Measurements from ENCODE around the gene SLC25A22. TPM values are rescaled to one million over a fixed set of nuclear protein-coding genes. Genes with fewer than 3 reads are reported as not detected.
A peak's percentile ranks its signal among the peaks of the same experiment; 100 is the strongest.

Gene SLC25A22
- total RNA-seq, 1 donor from 2014 or later = 3.9 TPM

GRCh38 chr11:832529-833113, 34.5 kb upstream of the SLC25A22 start, which contains the start of gene CD151:
TSS of gene CD151 (plus strand) at chr11:832952. CDS start at chr11:836070, 3,118 bp downstream.
- Histone ChIP-seq H3K4me3 (peak within 1 kb of the TSS; percentile 93), H3K9me3 (replicated peaks) (no peaks in the 10 kb centered on the region), H3K4me1 (peaks cover 95% of the 10 kb centered on the region), H3K36me3 (peaks cover 19% of the 10 kb centered on the region), H3K27ac (replicated peaks) (peak within 1 kb of the TSS; percentile 98), H3K27me3 (ENCODE audit: low read depth) (no peaks in the 10 kb centered on the region)
- DNase-seq = peak; percentile 54
- no peak for TF ChIP-seq CTCF (IDR thresholded peaks at IDR 0.05; ENCODE audit: borderline replicate concordance)
- intact Hi-C loops (cut with micrococcal nuclease) = no loop called here

- intact Hi-C loops (cut with micrococcal nuclease) = no loop called here
- no peak for TF ChIP-seq CTCF (IDR thresholded peaks at IDR 0.05; ENCODE audit: borderline replicate concordance)
- H3K36me3 ChIP-seq = peaks cover 14% of the 10 kb centered on the region
- H3K4me3 ChIP-seq = peak overlapping the region; percentile 93
- no peaks in the 10 kb centered on the region for H3K9me3 ChIP-seq (replicated peaks)
- H3K4me1 ChIP-seq = peaks cover 95% of the 10 kb centered on the region
- H3K27ac ChIP-seq (replicated peaks) = peak overlapping the region; percentile 98
- H3K27me3 ChIP-seq (ENCODE audit: low read depth) = no peaks in the 10 kb centered on the region
- DNase-seq = no peak
Measured at GRCh38 chr11:831961-832528, 34.0 kb upstream of the SLC25A22 start.

GRCh38 chr11:831118-831864, 33.2 kb upstream of the SLC25A22 start:
- DNase-seq = no peak
- Histone ChIP-seq H3K36me3 (peaks cover 6% of the 10 kb centered on the region), H3K4me3 (peak overlapping the region; percentile 73), H3K27me3 (ENCODE audit: low read depth) (no peaks in the 10 kb centered on the region), H3K4me1 (peaks cover 95% of the 10 kb centered on the region), H3K27ac (replicated peaks) (no peak overlapping the region), H3K9me3 (replicated peaks) (no peaks in the 10 kb centered on the region)
- intact Hi-C loops (cut with micrococcal nuclease) = no loop called here
- TF ChIP-seq CTCF (IDR thresholded peaks at IDR 0.05; ENCODE audit: borderline replicate concordance) = no peak

- Histone ChIP-seq H3K27ac (replicated peaks) (peak overlapping the region; percentile 92), H3K9me3 (replicated peaks) (no peaks in the 10 kb centered on the region), H3K36me3 (peaks cover 5% of the 10 kb centered on the region), H3K27me3 (ENCODE audit: low read depth) (no peaks in the 10 kb centered on the region), H3K4me1 (peaks cover 96% of the 10 kb centered on the region), H3K4me3 (peak overlapping the region; percentile 73)
- intact Hi-C loops (cut with micrococcal nuclease) = no loop called here
- TF ChIP-seq CTCF (IDR thresholded peaks at IDR 0.05; ENCODE audit: borderline replicate concordance) = no peak
- DNase-seq = peak; percentile 83
Measured at GRCh38 chr11:830295-831117, 32.4 kb upstream of the SLC25A22 start.

GRCh38 chr11:829847-830294, 31.8 kb upstream of the SLC25A22 start:
- TF ChIP-seq CTCF (IDR thresholded peaks at IDR 0.05; ENCODE audit: borderline replicate concordance) = no peak
- H3K27me3 ChIP-seq (ENCODE audit: low read depth) = no peaks in the 10 kb centered on the region
- H3K36me3 ChIP-seq = peaks cover 11% of the 10 kb centered on the region
- H3K9me3 ChIP-seq (replicated peaks) = no peaks in the 10 kb centered on the region
- peak overlapping the region; percentile 92 for H3K27ac ChIP-seq (replicated peaks)
- H3K4me1 ChIP-seq = peaks cover 92% of the 10 kb centered on the region
- peak overlapping the region; percentile 73 for H3K4me3 ChIP-seq
- intact Hi-C loops (cut with micrococcal nuclease) = no loop called here
- no peak for DNase-seq

All from left ventricle myocardium inferior (tissue), 1 donor.